Smooth muscle cell (in vitro differentiated cells): ENCODE data around the gene CREB1. TPM values are rescaled to one million over a fixed set of nuclear protein-coding genes. Genes with fewer than 3 reads are reported as not detected.

Experiments used
- DNase-seq: peaks from one replicate; lab custom pipeline; 2025; ENCODE audit not compliant: unreplicated experiment; lab: John Stamatoyannopoulos, UW
- H2AFZ ChIP-seq: fragments of 200-600 bp; sonication (generic); 2 replicates; pipeline ENCODE4 v1.6.0; 2016; ENCODE audit warnings: antibody characterized with exemption, low read depth, mild to moderate bottlenecking
- H3F3A ChIP-seq: fragments of 200-600 bp; sonication (generic); 2 replicates; pipeline ENCODE4 v1.6.0; 2017; ENCODE audit warnings: antibody characterized with exemption, low read depth
- H3K27ac ChIP-seq: fragments of 200-600 bp; sonication (generic); 2 replicates; pipeline ENCODE4 v1.5.1; 2016; ENCODE audit warnings: low read depth, mild to moderate bottlenecking
- H3K27me3 ChIP-seq: fragments of 200-600 bp; sonication (generic); 2 replicates; pipeline ENCODE4 v1.6.1; 2016; ENCODE audit warnings: low read depth, mild to moderate bottlenecking
- H3K36me3 ChIP-seq: fragments of 200-600 bp; sonication (generic); 2 replicates; pipeline ENCODE4 v1.5.1; 2016; ENCODE audit warnings: low read depth
- H3K4me1 ChIP-seq: fragments of 200-600 bp; sonication (generic); 2 replicates; pipeline ENCODE4 v1.5.1; 2016; ENCODE audit warnings: low read depth
- H3K4me2 ChIP-seq: fragments of 200-600 bp; sonication (generic); 2 replicates; pipeline ENCODE4 v1.6.0; 2016; ENCODE audit warnings: mild to moderate bottlenecking
- H3K4me3 ChIP-seq: fragments of 200-600 bp; sonication (generic); 2 replicates; pipeline ENCODE4 v1.5.1; 2016; ENCODE audit warnings: mild to moderate bottlenecking
- H3K79me2 ChIP-seq: fragments of 200-600 bp; sonication (generic); 2 replicates; pipeline ENCODE4 v1.6.0; 2016; ENCODE audit warnings: low read depth, mild to moderate bottlenecking
- H3K9ac ChIP-seq: fragments of 200-600 bp; sonication (generic); 2 replicates; pipeline ENCODE4 v1.6.0; 2016; ENCODE audit warnings: low read depth
- H3K9me3 ChIP-seq: fragments of 200-600 bp; sonication (generic); replicated peaks from 2 replicates; pipeline ENCODE4 v1.5.1; 2016; ENCODE audit warnings: low read depth
- H4K20me1 ChIP-seq: fragments of 200-600 bp; sonication (generic); 2 replicates; pipeline ENCODE4 v1.6.0; 2016; ENCODE audit warnings: low read depth
- WGBS: methylation state at CpG from one replicate; pipeline ENCODE4 v1.1.7; 2016; ENCODE audit warnings: low lambda C conversion rate; 5-methylcytosine and 5-hydroxymethylcytosine counted together
- polyA plus RNA-seq: library from polyadenylated mRNA; unstranded; fragments of >200 nt; fragmentation: Nextera tagmentation; extraction: Ambion mirVana; gene quantifications from 2 replicates; pipeline ENCODE4 v1.2.1, GENCODE V29; 2016
- total RNA-seq: library from RNA; depleted of rRNA; stranded (reverse); fragments of >200 nt; gene quantifications from 2 replicates; pipeline ENCODE4 v1.2.3, GENCODE V29; 2014
- TF ChIP-seq, protein P1 (sequence below): fragments of 200-600 bp; sonication (generic); IDR thresholded peaks from 2 replicates; pipeline ENCODE4 v1.5.1; 2017; ENCODE audit warnings: borderline replicate concordance, mild to moderate bottlenecking, antibody characterized with exemption; ENCODE audit not compliant: insufficient read depth, poor library complexity, severe bottlenecking

CREB1 gene
- total and polyA plus RNA-seq, 2 experiments from 2014 or later: 19.0 to 67.6 TPM

DNA sequence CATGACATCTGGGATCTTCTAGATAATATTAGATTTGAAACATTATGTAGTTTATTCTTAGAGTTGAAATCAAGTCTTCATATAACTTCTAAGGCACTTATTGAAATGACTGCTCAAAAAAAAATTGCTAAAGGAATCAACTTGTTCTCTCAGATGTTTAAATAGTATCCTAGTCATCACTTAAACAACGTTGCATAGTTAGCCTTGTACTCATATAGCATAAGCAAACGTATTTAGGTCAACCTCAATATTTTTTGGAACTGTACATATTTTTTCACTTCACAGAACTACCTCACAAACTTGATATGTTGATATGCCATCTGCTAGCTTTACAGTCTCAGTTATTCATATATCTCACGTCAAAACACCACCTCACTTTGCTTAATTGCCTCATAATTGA lies 47.1 kb upstream of the CREB1 start:
- H3K36me3 ChIP-seq: no peaks in the 10 kb centered on the region
- H3K79me2 ChIP-seq: no peaks in the 10 kb centered on the region
- no peaks in the 10 kb centered on the region for H3K9me3 ChIP-seq
- 72% methylated on average over 3 of the region's 3 CpGs for WGBS
- H2AFZ ChIP-seq: no peak overlapping the region
- DNase-seq: no peak
- H4K20me1 ChIP-seq: no peaks in the 10 kb centered on the region
- H3K4me2 ChIP-seq: no peak overlapping the region
- H3K27ac ChIP-seq: no peak overlapping the region
- H3K9ac ChIP-seq: no peak overlapping the region
- TF ChIP-seq, protein P1, sequence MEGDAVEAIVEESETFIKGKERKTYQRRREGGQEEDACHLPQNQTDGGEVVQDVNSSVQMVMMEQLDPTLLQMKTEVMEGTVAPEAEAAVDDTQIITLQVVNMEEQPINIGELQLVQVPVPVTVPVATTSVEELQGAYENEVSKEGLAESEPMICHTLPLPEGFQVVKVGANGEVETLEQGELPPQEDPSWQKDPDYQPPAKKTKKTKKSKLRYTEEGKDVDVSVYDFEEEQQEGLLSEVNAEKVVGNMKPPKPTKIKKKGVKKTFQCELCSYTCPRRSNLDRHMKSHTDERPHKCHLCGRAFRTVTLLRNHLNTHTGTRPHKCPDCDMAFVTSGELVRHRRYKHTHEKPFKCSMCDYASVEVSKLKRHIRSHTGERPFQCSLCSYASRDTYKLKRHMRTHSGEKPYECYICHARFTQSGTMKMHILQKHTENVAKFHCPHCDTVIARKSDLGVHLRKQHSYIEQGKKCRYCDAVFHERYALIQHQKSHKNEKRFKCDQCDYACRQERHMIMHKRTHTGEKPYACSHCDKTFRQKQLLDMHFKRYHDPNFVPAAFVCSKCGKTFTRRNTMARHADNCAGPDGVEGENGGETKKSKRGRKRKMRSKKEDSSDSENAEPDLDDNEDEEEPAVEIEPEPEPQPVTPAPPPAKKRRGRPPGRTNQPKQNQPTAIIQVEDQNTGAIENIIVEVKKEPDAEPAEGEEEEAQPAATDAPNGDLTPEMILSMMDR: no peak
- no peaks in the 10 kb centered on the region for H3K27me3 ChIP-seq
- no peaks in the 10 kb centered on the region for H3F3A ChIP-seq
- H3K4me3 ChIP-seq: no peak overlapping the region
- H3K4me1 ChIP-seq: no peaks in the 10 kb centered on the region

DNA sequence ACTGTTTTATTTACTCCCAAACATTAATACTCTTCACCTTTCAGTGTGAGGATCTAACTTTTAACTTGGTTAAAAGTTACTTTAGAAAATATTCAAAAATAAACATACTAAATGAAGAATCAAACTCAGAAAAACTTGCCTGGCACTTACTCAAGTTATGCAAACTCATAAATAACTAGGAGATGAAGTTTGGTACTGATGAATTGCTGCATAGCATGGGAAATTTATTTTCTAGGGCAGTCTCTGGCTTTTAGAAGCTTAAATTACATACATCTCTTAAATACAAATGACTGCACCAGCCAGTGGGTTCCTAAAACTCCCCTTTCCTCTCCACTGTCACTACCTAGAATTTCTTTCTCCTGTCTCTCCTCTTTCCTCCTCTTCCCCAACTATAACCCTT lies 46.7 kb upstream of the CREB1 start:
- H3K36me3 ChIP-seq: no peaks in the 10 kb centered on the region
- H4K20me1 ChIP-seq: no peaks in the 10 kb centered on the region
- H3F3A ChIP-seq: peaks cover 1% of the 10 kb centered on the region
- H3K4me1 ChIP-seq: no peaks in the 10 kb centered on the region
- no peak overlapping the region for H3K4me3 ChIP-seq
- H2AFZ ChIP-seq: no peak overlapping the region
- no peak overlapping the region for H3K27ac ChIP-seq
- TF ChIP-seq, protein P1: no peak
- no peaks in the 10 kb centered on the region for H3K79me2 ChIP-seq
- H3K9ac ChIP-seq: no peak overlapping the region
- no peak for DNase-seq
- H3K4me2 ChIP-seq: no peak overlapping the region
- no peaks in the 10 kb centered on the region for H3K27me3 ChIP-seq
- no peaks in the 10 kb centered on the region for H3K9me3 ChIP-seq

DNA sequence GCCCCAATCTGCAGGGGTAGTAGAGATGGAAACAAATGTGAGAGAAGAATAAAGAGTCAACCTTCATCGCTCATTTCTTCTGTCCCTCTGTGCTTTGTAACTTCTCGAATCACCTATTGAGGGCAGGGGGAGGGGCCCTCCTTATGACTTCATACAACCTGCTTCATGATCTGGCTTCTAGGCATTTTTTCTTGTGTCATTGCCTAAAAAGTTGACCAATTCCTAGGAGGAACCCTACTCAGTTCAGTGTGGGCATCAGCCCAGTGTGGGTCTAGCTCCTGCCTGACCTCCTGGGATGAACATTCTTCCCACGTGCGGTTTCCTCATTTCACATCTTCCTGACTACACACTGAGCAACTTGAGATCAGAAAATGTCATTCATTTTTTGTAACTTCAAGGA lies 46.3 kb upstream of the CREB1 start:
- Histone ChIP-seq H3K4me3 (no peak overlapping the region), H3K4me1 (no peaks in the 10 kb centered on the region), H4K20me1 (no peaks in the 10 kb centered on the region), H3K9me3 (no peaks in the 10 kb centered on the region), H3K4me2 (no peak overlapping the region), H3K27ac (no peak overlapping the region), H2AFZ (no peak overlapping the region), H3F3A (peaks cover 6% of the 10 kb centered on the region), H3K27me3 (no peaks in the 10 kb centered on the region), H3K36me3 (no peaks in the 10 kb centered on the region), H3K79me2 (no peaks in the 10 kb centered on the region), H3K9ac (no peak overlapping the region)
- TF ChIP-seq, protein P1: no peak
- no peak for DNase-seq
- WGBS: 90% methylated on average over 4 of the region's 4 CpGs
